K562 (cell line): ENCODE measurements around the gene FLOT2. TPM values are rescaled to one million over a fixed set of nuclear protein-coding genes. Genes with fewer than 3 reads are reported as not detected.
A peak's percentile ranks its signal among the peaks of the same experiment; 100 is the strongest.

Source experiments
- ATAC-seq: fragments of 200-7000 bp; cut with Tn5 transposase; 3 replicates; pipeline ENCODE4 v1.9.1; 2020; ENCODE audit warnings: moderate library complexity
- Bru-seq: library from RNA; stranded (reverse); fragments of 400-500 nt; gene quantifications from one replicate; lab custom pipeline; 2021; lab: Mats Ljungman, UMichigan
- BruChase-seq, 2 experiments: library from RNA; stranded (reverse); fragments of 400-500 nt; gene quantifications; one replicate each; lab custom pipeline; 2021; lab: Mats Ljungman, UMichigan
- BruUV-seq: library from RNA; stranded (reverse); fragments of 400-500 nt; replicated peaks from 2 replicates; lab custom pipeline; 2021; lab: Mats Ljungman, UMichigan
- CTCF ChIA-PET: fragments of 300-600 bp; formaldehyde crosslinking; extraction: SDS; loops from one replicate; lab custom pipeline; 2021; ENCODE audit warnings: low intra/inter-chr PET ratio; lab: Yijun Ruan, JAX
- POLR2A ChIA-PET: fragments of 300-600, 350-650 bp; sonication (Branson Sonifier 250); formaldehyde crosslinking; extraction: SDS; loops from one replicate; lab custom pipeline; 2021; ENCODE audit warnings: antibody characterized with exemption, inconsistent platforms; lab: Yijun Ruan, JAX
- DNase-seq, 4 experiments: peaks; one replicate each; pipeline versions ENCODE4 v3.0.0 to v3.0.0-alpha.2; 2011 to 2018; ENCODE audit warnings: low spot score in 3 of 4, mixed read lengths in 3 of 4; ENCODE audit errors: extremely low read depth in 1 of 4
- FAIRE-seq: peaks from 2 replicates; lab custom pipeline; 2011; peaks lifted over from hg19 to GRCh38; lab: Jason Lieb, UNC
- H2AFZ ChIP-seq: 2 replicates; pipeline ENCODE4 v1.6.0; 2011; ENCODE audit warnings: low read depth, low read length, control low read depth, inconsistent platforms
- H3K27ac ChIP-seq: fragments of 200-600 bp; 3 replicates; pipeline ENCODE4 v1.8.0; 2011; ENCODE audit warnings: low read depth, mild to moderate bottlenecking, control low read depth, inconsistent platforms, low read length, moderate library complexity, mixed read lengths; ENCODE audit errors: extremely low read depth
- H3K27me3 ChIP-seq, 2 experiments: fragments of 300-600 bp in 1 of 2; 2 replicates in 1 of 2; 3 replicates in 1 of 2; pipeline versions ENCODE4 v1.6.0 to v1.8.0; 2011; ENCODE audit warnings: inconsistent platforms in 2 of 2, low read length in 2 of 2, mild to moderate bottlenecking in 1 of 2, mixed read lengths in 1 of 2, moderate library complexity in 1 of 2; ENCODE audit not compliant: control insufficient read depth in 2 of 2, insufficient read depth in 2 of 2
- H3K36me3 ChIP-seq: fragments of 300-600 bp; 3 replicates; pipeline ENCODE4 v1.8.0; 2011; ENCODE audit warnings: mild to moderate bottlenecking, low read length, inconsistent platforms; ENCODE audit not compliant: control insufficient read depth, insufficient read depth
- H3K4me1 ChIP-seq, 2 experiments: fragments of 200-600 bp in 1 of 2; replicated peaks in 1 of 2; 2 replicates in 1 of 2; 3 replicates in 1 of 2; pipeline versions ENCODE4 v1.5.1 to v1.8.0; 2011; ENCODE audit warnings: inconsistent platforms in 2 of 2, low read length in 2 of 2, mild to moderate bottlenecking in 1 of 2, mixed read lengths in 1 of 2, moderate library complexity in 1 of 2; ENCODE audit not compliant: control insufficient read depth in 2 of 2, insufficient read depth in 2 of 2
- H3K4me2 ChIP-seq: 2 replicates; pipeline ENCODE4 v1.6.1; 2011; ENCODE audit warnings: low read length, control low read depth, inconsistent platforms, mixed read lengths; ENCODE audit not compliant: insufficient read depth
- H3K4me3 ChIP-seq: fragments of 200-600 bp; sonication (generic), shearing (Covaris generic); 2 replicates; pipeline ENCODE4 v1.5.1; 2016; ENCODE audit warnings: control low read depth, inconsistent platforms
- H3K79me2 ChIP-seq: fragments of 200-600 bp; 3 replicates; pipeline ENCODE4 v1.8.0; 2011; ENCODE audit warnings: low read length, inconsistent platforms; ENCODE audit not compliant: control insufficient read depth, insufficient read depth
- H3K9ac ChIP-seq, 2 experiments: 2 replicates each; pipeline versions ENCODE4 v1.6.0 to v1.6.1; 2011; ENCODE audit warnings: low read depth in 2 of 2, low read length in 2 of 2, control low read depth in 1 of 2, inconsistent platforms in 1 of 2, mild to moderate bottlenecking in 1 of 2, mixed read lengths in 1 of 2; ENCODE audit not compliant: insufficient read depth in 1 of 2
- H3K9me1 ChIP-seq: one replicate; pipeline ENCODE4 v1.6.0; 2011; ENCODE audit warnings: inconsistent platforms, mild to moderate bottlenecking, low read length, moderate library complexity; ENCODE audit not compliant: control insufficient read depth, insufficient read depth
- H3K9me3 ChIP-seq: replicated peaks from 2 replicates; pipeline ENCODE4 v1.5.1; 2011; ENCODE audit warnings: low read depth, low read length, inconsistent platforms; ENCODE audit not compliant: control insufficient read depth, insufficient read depth
- H4K20me1 ChIP-seq: replicated peaks from 2 replicates; pipeline ENCODE4 v1.6.1; 2011; ENCODE audit warnings: low read length, inconsistent platforms, mixed read lengths; ENCODE audit not compliant: control insufficient read depth, insufficient read depth
- ATF7 ChIP-seq: fragments of 450-650 bp; IDR thresholded peaks from 2 replicates; pipeline ENCODE4 v1.7.1; 2014; ENCODE audit warnings: mild to moderate bottlenecking, moderate library complexity
- CHAMP1 ChIP-seq: fragments of 450-650 bp; IDR thresholded peaks from 2 replicates; pipeline ENCODE4 v1.6.1; 2016; ENCODE audit warnings: mild to moderate bottlenecking
- HSF4 ChIP-seq: fragments of 250-450 bp; sonication (Bioruptor Pico); IDR thresholded peaks from 2 replicates; pipeline ENCODE4 v2.1.2; 2022; ENCODE audit warnings: mild to moderate bottlenecking, moderate library complexity, borderline replicate concordance
- NCOA1 ChIP-seq: fragments of 450-650 bp; IDR thresholded peaks from 2 replicates; pipeline ENCODE4 v1.6.1; 2016; ENCODE audit warnings: low read depth
- SAP30 ChIP-seq: fragments of 200-600 bp; sonication (generic); IDR thresholded peaks from 2 replicates; pipeline ENCODE4 v1.6.1; 2012; ENCODE audit warnings: borderline replicate concordance, low read depth, mild to moderate bottlenecking, moderate library complexity, low read length, control low read depth, inconsistent platforms; ENCODE audit not compliant: insufficient read depth, poor library complexity, severe bottlenecking
- SMAD3 ChIP-seq: fragments of 450-650 bp; formaldehyde crosslinking; conservative IDR thresholded peaks from 2 replicates; pipeline ENCODE4 v1.4.0; 2020; ENCODE audit warnings: mild to moderate bottlenecking
- TBP ChIP-seq: optimal IDR thresholded peaks from 2 replicates; pipeline ENCODE3; 2011; ENCODE audit warnings: low read depth, low read length, improper control_type of control experiment
- ZNF124 ChIP-seq: sonication (generic); formaldehyde crosslinking; IDR thresholded peaks from 2 replicates; pipeline ENCODE4 v1.8.1; 2022; ENCODE audit warnings: missing genetic modification reagents
- ZNF24 ChIP-seq: fragments of 450-650 bp; IDR thresholded peaks from 2 replicates; pipeline ENCODE4 v1.6.1; 2016
- ZNF354B ChIP-seq: fragments of 250-450 bp; sonication (Bioruptor Pico); IDR thresholded peaks from 2 replicates; pipeline ENCODE4 v1.4.0; 2020
- WGBS: fragments of 100-300 bp; shearing (Covaris generic); methylation state at CpG from one replicate; pipeline ENCODE4 v1.1.6; 2016; ENCODE audit warnings: low coverage, mixed read lengths; ENCODE audit not compliant: insufficient coverage; ENCODE audit errors: missing lambda C conversion rate; 5-methylcytosine and 5-hydroxymethylcytosine counted together
- in situ Hi-C: fragments of 300-500 bp; cut with MboI; formaldehyde crosslinking; loops from 4 replicates; pipeline ENCODE4 v1.15.0; 2018; ENCODE audit warnings: inconsistent platforms, mixed read lengths
- intact Hi-C: fragments of 100-400 bp; cut with micrococcal nuclease; formaldehyde crosslinking; loops from 2 replicates; pipeline ENCODE4 v1.14.2; 2022
- long read RNA-seq, 3 experiments: library from polyadenylated mRNA in 2 of 3; library from RNA in 1 of 3; unstranded in 2 of 3; stranded (forward) in 1 of 3; transcript quantifications; one replicate each; pipeline ENCODE4 v2.0.0, GENCODE V29; 2019 to 2022
- polyA minus RNA-seq, 3 experiments: library from RNA; depleted of rRNA, polyadenylated mRNA; stranded (reverse); fragments of >200 nt; gene quantifications; 2 replicates each; pipeline ENCODE4 v1.2.3, GENCODE V29; 2011
- polyA plus RNA-seq, 8 experiments: library from polyadenylated mRNA; depleted of rRNA in 4 of 8; stranded (reverse) in 5 of 8; unstranded in 3 of 8; fragments of >200 nt; fragmentation: Nextera tagmentation in 2 of 8; fragmentation: Illumina TruSeq in 1 of 8; extraction: Ambion mirVana in 2 of 8; extraction: Trizol in 1 of 8; gene quantifications; 2 replicates each; pipeline versions ENCODE4 v1.2.1 to v1.2.3, GENCODE V29; 2011 to 2014; ENCODE audit warnings: inconsistent platforms in 1 of 8, missing spikeins in 1 of 8
- total RNA-seq, 7 experiments: library from RNA; depleted of rRNA in 6 of 7; stranded (reverse); fragments of >200 nt in 6 of 7; fragmentation: Illumina TruSeq in 2 of 7; extraction: Trizol in 2 of 7; gene quantifications; 2 replicates each; pipeline versions ENCODE4 v1.2.1 to v1.2.3, GENCODE V29; 2011 to 2021; ENCODE audit warnings: low replicate concordance in 1 of 7

The FLOT2 gene, protein sequence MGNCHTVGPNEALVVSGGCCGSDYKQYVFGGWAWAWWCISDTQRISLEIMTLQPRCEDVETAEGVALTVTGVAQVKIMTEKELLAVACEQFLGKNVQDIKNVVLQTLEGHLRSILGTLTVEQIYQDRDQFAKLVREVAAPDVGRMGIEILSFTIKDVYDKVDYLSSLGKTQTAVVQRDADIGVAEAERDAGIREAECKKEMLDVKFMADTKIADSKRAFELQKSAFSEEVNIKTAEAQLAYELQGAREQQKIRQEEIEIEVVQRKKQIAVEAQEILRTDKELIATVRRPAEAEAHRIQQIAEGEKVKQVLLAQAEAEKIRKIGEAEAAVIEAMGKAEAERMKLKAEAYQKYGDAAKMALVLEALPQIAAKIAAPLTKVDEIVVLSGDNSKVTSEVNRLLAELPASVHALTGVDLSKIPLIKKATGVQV
- 71.3 and 104 TPM in 2 replicates for total RNA-seq (2011; cell fraction: chromatin; rRNA removed; ENCODE audit: low replicate concordance)
- 66.8 and 70.7 TPM in 2 replicates for total RNA-seq (2011; cell fraction: nucleolus; rRNA removed)
- 69.2 and 74.4 TPM in 2 replicates for total RNA-seq (2011; cell fraction: nucleoplasm; rRNA removed)
- total RNA-seq (2014; rRNA removed) (41.7 and 47.7 TPM in 2 replicates), total RNA-seq (2014; rRNA removed; fragmentation: Illumina TruSeq; extraction: Trizol) (22.8 and 28.5 TPM in 2 replicates), total RNA-seq (2015; rRNA removed; fragmentation: Illumina TruSeq; extraction: Trizol) (38.1 and 40.6 TPM in 2 replicates), total RNA-seq (2021) (138 and 143 TPM in 2 replicates), polyA plus RNA-seq (2011; rRNA removed) (90.8 and 99.7 TPM in 2 replicates), polyA plus RNA-seq (2014; fragmentation: Illumina TruSeq; extraction: Trizol) (87.8 and 95.5 TPM in 2 replicates), polyA plus RNA-seq (2014; fragmentation: Nextera tagmentation; extraction: Ambion mirVana) (10 to 100 TPM; 17.5 to 30.1 TPM), polyA plus RNA-seq (2014; rRNA removed) (72.2 and 72.7 TPM in 2 replicates), polyA minus RNA-seq (2011; rRNA and poly(A)+ RNA removed) (114 and 143 TPM in 2 replicates), Bru-seq, nascent RNA (percentile 74 among the genes with signal in this experiment), BruChase-seq, experiment 1, labeled RNA remaining after a 2-hour chase (percentile 76 among the genes with signal in this experiment), BruChase-seq, experiment 2, labeled RNA remaining after a 6-hour chase (percentile 80 among the genes with signal in this experiment)
- polyA plus RNA-seq (2011; cell fraction: cytosol; rRNA removed), result 118 and 151 TPM in 2 replicates
- 86.5 and 110 TPM in 2 replicates for polyA plus RNA-seq (2011; cell fraction: nucleus; rRNA removed)
- 106 and 168 TPM in 2 replicates for polyA plus RNA-seq (2012)
- 86.6 and 88.6 TPM in 2 replicates for polyA minus RNA-seq (2011; cell fraction: cytosol; rRNA and poly(A)+ RNA removed)
- 16.2 and 18.3 TPM in 2 replicates for polyA minus RNA-seq (2011; cell fraction: nucleus; rRNA and poly(A)+ RNA removed)
- long read RNA-seq, experiment 1, transcript FLOT2-202 (11 exons, 2,618 nt), result major isoform, 198 of 383 reads
- long read RNA-seq, experiment 1, partial matches to known transcripts, result 51 of 383 reads
- long read RNA-seq, experiment 1, other reads (novel, unspliced or antisense), result 129 of 383 reads
- long read RNA-seq, experiment 2, transcript FLOT2-202 (11 exons, 2,618 nt), result major isoform, 62 of 174 reads
- long read RNA-seq, experiment 2, partial matches to known transcripts, result 66 of 174 reads
- long read RNA-seq, experiment 2, other reads (novel, unspliced or antisense), result 45 of 174 reads
- long read RNA-seq, experiment 3, transcript FLOT2-202 (11 exons, 2,618 nt), result major isoform, 59 of 86 reads
- long read RNA-seq, experiment 3, partial matches to known transcripts, result 5 of 86 reads
- long read RNA-seq, experiment 3, other reads (novel, unspliced or antisense), result 22 of 86 reads

DNA sequence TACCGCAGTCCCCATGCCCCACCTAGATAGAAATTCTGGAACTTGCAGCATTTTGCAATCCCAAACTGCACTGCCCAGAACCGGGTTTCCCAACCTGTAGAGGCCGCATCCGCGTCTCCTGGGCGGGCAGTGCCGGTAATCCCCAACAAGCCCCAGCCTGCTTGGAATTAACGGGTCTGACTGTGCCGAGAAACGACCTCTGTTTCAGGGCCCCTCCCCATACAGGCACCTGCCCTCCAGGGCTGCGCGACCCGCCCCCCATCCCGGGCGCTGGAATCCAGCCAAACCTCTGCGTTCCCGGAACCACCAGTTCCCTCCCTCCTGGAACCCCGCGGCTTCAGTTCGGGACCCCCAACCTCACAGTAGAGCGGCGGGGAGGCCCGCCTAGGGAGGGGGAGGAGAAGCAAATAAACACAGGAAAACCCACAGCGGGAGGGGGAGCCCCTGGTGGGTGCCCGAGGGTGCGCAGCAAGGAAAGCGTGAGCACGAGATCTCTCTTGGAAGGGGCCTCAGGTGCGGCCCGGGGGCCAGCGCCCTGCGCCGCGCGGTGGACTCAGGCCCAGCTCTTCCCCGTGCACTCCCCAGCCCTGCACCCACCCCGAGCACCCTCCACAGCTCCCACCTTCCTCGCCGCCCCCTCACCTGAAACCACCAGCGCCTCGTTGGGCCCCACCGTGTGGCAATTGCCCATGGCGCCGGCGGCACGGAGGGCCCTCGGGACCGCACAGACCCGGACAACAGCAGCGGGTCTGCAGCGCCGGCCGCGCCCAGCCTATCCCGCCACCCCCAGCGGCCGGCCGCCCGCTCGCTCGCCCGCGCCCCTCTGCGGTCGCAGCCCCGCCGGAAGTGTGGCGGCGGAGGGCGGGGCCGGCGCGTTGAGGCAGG lies at the start of gene FLOT2:
FLOT2 (minus strand) TSS at position 850 of the 885 bp plus-strand sequence; CDS start at position 691, 159 bp downstream.
- Histone ChIP-seq H3K4me3 (peak within 1 kb of the TSS; percentile 95), H3K4me1 (peaks cover 38 to 48% of the 10 kb centered on the region in 2 experiments), H3K27ac (peak within 1 kb of the TSS; percentile 91), H4K20me1 (no peaks in the 10 kb centered on the region), H2AFZ (peak within 1 kb of the TSS; percentile 92), H3K9me3 (no peaks in the 10 kb centered on the region), H3K4me2 (peak within 1 kb of the TSS; percentile 89), H3K9ac (peak within 1 kb of the TSS; percentile 86 to 91), H3K27me3 (no peaks in the 10 kb centered on the region), H3K36me3 (peaks cover 45% of the 10 kb centered on the region), H3K9me1 (no peaks in the 10 kb centered on the region), H3K79me2 (peaks cover 71% of the 10 kb centered on the region)
- ChIA-PET POLR2A (interaction anchor here (0.6 to 2.8 kb wide), 28 partner anchors 9 to 320 kb away, joined by 3 to 15 read pairs (median 4); partner anchors contain the start of genes ALDOC, BLTP2, NEK8 and RPL23A), CTCF (interaction anchor here (1.6 to 1.7 kb wide), 2 partner anchors 49 to 134 kb away, joined by 6 to 10 read pairs; no protein-coding TSS in a partner anchor)
- 1% methylated on average over 56 of the region's 73 CpGs for WGBS
- intact Hi-C loops, result loop anchor here (5.0 kb wide), 1 partner anchor 250 kb away; the partner anchor contains the start of gene BLTP2
- in situ Hi-C loops, result loop anchor here (5.0 kb wide), 1 partner anchor 130 kb away; no protein-coding TSS in a partner anchor
- ATAC-seq, result peak; percentile 88
- peak; percentile 84 to 88 (median 86) for DNase-seq
- FAIRE-seq, result no peak
- BruUV-seq, result TSS peak; percentile 34
- TF ChIP-seq ZNF24 (no peak), ZNF124 (CRISPR knock-in tag) (no peak), HSF4 (CRISPR knock-in tag) (no peak; the same call in 1 of the 2 replicates), ATF7 (peak; percentile 57), NCOA1 (no peak; the same call in 1 of the 2 replicates), TBP (no peak), ZNF354B (no peak), CHAMP1 (no peak), SMAD3 (no peak), SAP30 (peak; percentile 69)
